OCI-LY1 (cell line): ENCODE data around the gene ASCC1.

Source experiments
- EZH2 ChIP-seq: fragments of 200-600 bp; sonication (generic), shearing (Covaris generic); IDR thresholded peaks from 2 replicates; pipeline ENCODE4 v1.8.0; 2017; ENCODE audit warnings: borderline replicate concordance, mixed run types, mild to moderate bottlenecking, antibody characterized with exemption, low read length, moderate library complexity, mixed read lengths
- TF ChIP-seq, protein P1 (sequence below): fragments of 200-600 bp; sonication (generic), shearing (Covaris generic); IDR thresholded peaks from 2 replicates; pipeline ENCODE4 v1.5.1; 2017; ENCODE audit warnings: mild to moderate bottlenecking, antibody characterized with exemption, low read length, moderate library complexity, mixed read lengths

- TF ChIP-seq, protein P1, sequence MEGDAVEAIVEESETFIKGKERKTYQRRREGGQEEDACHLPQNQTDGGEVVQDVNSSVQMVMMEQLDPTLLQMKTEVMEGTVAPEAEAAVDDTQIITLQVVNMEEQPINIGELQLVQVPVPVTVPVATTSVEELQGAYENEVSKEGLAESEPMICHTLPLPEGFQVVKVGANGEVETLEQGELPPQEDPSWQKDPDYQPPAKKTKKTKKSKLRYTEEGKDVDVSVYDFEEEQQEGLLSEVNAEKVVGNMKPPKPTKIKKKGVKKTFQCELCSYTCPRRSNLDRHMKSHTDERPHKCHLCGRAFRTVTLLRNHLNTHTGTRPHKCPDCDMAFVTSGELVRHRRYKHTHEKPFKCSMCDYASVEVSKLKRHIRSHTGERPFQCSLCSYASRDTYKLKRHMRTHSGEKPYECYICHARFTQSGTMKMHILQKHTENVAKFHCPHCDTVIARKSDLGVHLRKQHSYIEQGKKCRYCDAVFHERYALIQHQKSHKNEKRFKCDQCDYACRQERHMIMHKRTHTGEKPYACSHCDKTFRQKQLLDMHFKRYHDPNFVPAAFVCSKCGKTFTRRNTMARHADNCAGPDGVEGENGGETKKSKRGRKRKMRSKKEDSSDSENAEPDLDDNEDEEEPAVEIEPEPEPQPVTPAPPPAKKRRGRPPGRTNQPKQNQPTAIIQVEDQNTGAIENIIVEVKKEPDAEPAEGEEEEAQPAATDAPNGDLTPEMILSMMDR: no peak
- TF ChIP-seq EZH2: no peak
These were observed 29.1 kb downstream of the ASCC1 start for GRCh38 chr10:72186982-72187330.
